Measurements from ENCODE around the gene CHN2. TPM values are rescaled to one million over a fixed set of nuclear protein-coding genes. Genes with fewer than 3 reads are reported as not detected.

Gene CHN2
- total RNA-seq, 1 experiment from 2014 or later, result 4.2 TPM

DNA sequence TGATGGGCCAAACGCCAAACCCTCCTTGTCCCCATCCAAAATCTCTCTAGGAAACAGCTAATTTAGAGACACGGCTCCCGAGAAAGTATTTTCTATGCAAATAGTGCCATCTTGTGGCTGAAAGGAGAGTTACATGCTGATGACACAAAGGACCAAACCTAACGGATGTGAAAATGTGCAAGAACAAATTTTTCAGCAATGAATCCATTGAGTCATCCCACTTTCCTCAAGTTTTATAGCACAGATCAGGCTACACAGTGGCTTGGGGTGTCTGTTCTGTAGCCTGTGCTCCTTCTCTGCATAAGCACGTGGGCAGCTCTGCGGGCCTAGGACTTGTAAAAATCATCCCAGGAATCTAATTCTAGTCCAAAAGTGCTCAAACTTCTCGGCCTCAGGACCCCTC lies 214.3 kb downstream of the CHN2 start:
- no peaks in the 10 kb centered on the region for H3K27me3 ChIP-seq (ENCODE audit: control insufficient read depth, insufficient read depth, low read length)
- peak; percentile 72 for DNase-seq
- H3K4me3 ChIP-seq (ENCODE audit: insufficient read depth, low read depth, low read length), result no peak overlapping the region
- H3K36me3 ChIP-seq (replicated peaks; ENCODE audit: control insufficient read depth, insufficient read depth, low read length), result no peaks in the 10 kb centered on the region

DNA sequence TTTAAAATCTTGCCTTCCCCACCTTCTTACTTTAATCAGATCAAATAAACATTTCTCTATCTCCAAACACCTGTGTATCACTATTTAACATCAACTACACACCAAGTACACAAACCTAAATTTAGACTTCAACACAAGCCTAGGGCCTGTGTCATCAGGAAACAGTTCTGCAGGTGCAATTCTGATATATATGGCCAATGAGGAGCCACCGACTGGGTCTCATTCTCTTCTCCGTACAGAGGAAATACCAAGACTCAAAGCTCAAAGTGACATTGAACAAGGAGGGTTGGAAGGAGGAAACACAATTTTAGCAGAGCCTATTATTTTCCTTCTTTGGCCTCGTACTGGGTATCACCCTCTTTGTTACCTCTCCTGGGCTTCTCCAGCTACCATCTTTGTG lies 216.4 kb downstream of the CHN2 start:
- no peak overlapping the region for H3K4me3 ChIP-seq (ENCODE audit: insufficient read depth, low read depth, low read length)
- no peaks in the 10 kb centered on the region for H3K27me3 ChIP-seq (ENCODE audit: control insufficient read depth, insufficient read depth, low read length)
- no peak for DNase-seq
- no peaks in the 10 kb centered on the region for H3K36me3 ChIP-seq (replicated peaks; ENCODE audit: control insufficient read depth, insufficient read depth, low read length)

DNA sequence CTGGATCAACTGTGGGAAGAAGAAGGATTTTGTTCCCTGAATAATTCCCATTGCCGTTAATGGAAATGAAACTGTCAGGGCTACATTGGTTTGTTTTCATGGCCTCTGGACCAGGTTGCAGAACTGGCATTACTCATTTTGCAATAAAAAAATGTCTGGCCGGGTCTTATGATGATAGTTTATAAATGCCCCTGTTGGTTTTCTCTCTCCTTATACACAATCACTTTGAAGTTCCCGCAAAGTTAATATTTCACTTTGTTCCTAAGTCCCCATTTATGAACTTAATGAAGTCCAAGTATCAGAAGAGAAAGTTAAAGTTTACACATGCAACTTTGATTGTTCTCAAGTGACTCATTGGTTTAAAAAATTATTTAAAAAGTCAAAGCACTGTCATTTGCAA lies 218.3 kb downstream of the CHN2 start:
- Histone ChIP-seq H3K36me3 (replicated peaks; ENCODE audit: control insufficient read depth, insufficient read depth, low read length) (no peaks in the 10 kb centered on the region), H3K4me3 (ENCODE audit: insufficient read depth, low read depth, low read length) (no peak overlapping the region), H3K27me3 (ENCODE audit: control insufficient read depth, insufficient read depth, low read length) (no peaks in the 10 kb centered on the region)
- no peak for DNase-seq

DNA sequence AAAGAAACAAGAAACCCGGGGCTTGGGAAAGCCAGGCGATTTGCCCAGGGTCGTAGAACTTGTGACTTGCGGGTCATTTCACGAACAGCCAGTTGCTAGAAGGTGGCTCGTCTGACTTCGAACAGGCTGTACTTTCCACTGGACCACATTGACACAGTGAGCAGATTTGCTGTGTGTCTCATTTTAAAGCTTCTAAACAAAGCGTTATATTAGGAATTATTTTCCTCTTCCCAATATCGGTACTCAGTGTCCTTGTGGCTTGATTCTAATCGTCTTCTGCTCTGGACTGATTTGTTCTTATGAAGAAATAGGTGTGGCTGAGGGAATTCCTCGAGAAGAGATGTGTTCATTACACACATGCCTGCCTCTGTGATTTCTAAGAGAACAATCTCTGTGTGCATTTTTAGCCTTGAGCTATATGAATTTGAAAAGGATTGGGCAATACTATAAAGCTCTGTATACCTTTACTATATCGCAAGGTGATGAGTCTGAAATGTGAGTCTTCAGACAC lies 219.1 kb downstream of the CHN2 start:
- H3K27me3 ChIP-seq (ENCODE audit: control insufficient read depth, insufficient read depth, low read length), result no peaks in the 10 kb centered on the region
- no peak for DNase-seq
- H3K36me3 ChIP-seq (replicated peaks; ENCODE audit: control insufficient read depth, insufficient read depth, low read length), result no peaks in the 10 kb centered on the region
- H3K4me3 ChIP-seq (ENCODE audit: insufficient read depth, low read depth, low read length), result no peak overlapping the region

DNA sequence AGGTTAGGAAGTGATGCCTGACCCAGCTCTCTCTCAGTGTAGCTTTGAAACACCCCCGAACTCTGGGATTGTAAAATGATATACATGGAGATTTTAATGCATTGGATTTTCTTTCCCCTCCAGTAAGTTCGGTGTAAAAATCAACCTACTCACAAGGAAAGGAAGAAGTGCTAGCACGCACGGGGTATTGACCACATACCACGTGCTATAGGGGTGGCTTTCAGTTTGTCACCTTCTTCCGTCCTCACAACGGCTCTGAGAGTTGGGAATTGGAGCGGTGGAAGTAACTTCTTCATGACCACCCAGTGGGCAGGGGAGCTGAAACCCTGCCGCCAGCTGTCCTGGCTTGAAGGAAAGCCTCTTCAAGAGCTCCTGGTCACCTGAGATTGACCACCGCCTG lies 219.6 kb downstream of the CHN2 start:
- Histone ChIP-seq H3K4me3 (ENCODE audit: insufficient read depth, low read depth, low read length) (no peak overlapping the region), H3K27me3 (ENCODE audit: control insufficient read depth, insufficient read depth, low read length) (no peaks in the 10 kb centered on the region), H3K36me3 (replicated peaks; ENCODE audit: control insufficient read depth, insufficient read depth, low read length) (no peaks in the 10 kb centered on the region)
- no peak for DNase-seq

DNA sequence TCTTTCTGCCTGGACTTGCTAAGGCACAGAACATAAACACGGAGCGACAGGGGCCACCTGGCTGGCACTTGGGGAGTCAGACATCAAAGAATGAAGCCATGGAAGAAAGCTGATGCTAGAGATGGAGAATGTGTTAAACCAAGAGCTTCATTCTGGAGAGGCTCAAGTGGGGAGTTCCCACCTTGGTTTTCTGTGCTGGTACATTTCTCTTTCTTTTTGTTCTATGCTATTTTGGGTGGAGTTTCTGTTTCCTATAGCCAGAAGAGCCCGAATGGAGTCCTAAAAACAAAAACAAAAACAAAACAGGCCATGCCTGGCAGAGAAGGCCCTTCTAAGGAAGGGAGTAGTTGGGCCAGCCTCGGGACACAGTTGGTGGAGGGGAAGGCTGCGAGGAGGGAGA lies 220.6 kb downstream of the CHN2 start:
- Histone ChIP-seq H3K27me3 (ENCODE audit: control insufficient read depth, insufficient read depth, low read length) (no peaks in the 10 kb centered on the region), H3K4me3 (ENCODE audit: insufficient read depth, low read depth, low read length) (no peak overlapping the region), H3K36me3 (replicated peaks; ENCODE audit: control insufficient read depth, insufficient read depth, low read length) (no peaks in the 10 kb centered on the region)
- no peak for DNase-seq

DNA sequence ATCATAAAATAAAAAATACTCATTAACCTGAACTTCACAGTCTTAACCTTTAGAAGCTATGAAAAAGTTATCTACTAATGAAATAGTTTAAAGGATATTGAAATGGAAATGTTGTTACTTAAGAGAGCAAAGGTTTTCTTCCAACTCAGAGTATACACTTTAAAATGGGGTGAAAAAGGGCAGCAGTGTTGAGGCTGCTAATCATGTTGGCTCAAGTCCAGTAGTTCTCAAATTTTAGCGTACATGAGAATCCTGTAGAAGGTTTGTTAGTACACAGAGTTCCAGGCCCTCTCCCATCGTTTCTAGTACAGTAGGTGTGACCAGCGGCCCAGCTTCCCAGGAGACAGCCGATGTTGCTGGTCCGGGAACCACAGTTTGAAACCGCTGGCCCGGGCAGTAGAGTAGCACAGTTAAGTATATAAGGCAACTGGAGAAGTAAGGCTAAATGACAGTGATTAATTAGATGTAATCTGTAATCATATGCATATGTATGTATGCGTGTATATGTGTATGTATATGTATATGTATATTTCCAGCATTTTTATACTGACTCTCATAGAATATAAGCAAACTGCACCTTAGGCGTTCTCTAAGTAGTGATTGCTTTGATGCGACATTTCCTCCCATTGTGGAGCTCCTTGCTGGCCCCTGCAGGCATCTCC lies 221.8 kb downstream of the CHN2 start:
- H3K36me3 ChIP-seq (replicated peaks; ENCODE audit: control insufficient read depth, insufficient read depth, low read length), result no peaks in the 10 kb centered on the region
- no peak for DNase-seq
- no peaks in the 10 kb centered on the region for H3K27me3 ChIP-seq (ENCODE audit: control insufficient read depth, insufficient read depth, low read length)
- no peak overlapping the region for H3K4me3 ChIP-seq (ENCODE audit: insufficient read depth, low read depth, low read length)

DNA sequence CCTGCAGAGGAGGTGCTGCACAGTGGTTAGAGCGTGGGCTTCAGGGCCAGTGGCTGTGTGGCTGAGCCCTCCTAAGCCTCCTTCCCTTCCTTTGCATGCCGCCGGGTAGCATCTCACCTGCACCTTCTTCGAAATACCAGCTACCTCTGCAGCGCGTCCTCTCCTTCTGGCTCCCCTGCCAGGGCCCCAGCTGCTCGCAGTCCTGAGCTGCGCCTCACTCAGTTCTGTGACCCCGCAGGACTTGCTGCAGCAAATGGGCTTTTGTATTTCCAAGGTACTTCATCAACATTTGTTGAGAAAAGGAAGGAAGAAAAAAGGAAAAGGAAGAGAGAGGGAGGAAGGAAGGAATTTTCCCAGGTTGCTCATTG lies 222.3 kb downstream of the CHN2 start:
- no peak for DNase-seq
- Histone ChIP-seq H3K4me3 (ENCODE audit: insufficient read depth, low read depth, low read length) (no peak overlapping the region), H3K27me3 (ENCODE audit: control insufficient read depth, insufficient read depth, low read length) (no peaks in the 10 kb centered on the region), H3K36me3 (replicated peaks; ENCODE audit: control insufficient read depth, insufficient read depth, low read length) (no peaks in the 10 kb centered on the region)

DNA sequence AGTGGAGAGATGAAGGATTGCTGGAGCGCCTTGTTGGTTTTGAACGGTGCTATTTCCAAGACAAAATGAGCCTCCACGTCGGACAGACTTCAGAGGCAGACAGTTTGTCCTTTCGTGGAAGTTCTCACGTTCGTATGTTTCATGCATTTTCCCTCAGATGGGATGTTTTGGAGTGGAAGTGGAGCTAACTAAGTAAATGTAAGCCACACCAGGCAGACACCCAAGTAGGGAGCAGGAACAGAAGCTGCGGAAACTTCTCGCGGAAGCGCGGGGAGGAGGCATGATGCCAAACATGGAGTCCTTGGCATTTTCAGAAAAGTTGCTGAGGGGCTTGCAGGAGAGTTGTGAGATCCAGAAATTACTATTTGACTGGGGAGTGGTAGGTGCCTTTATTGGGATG lies 223.5 kb downstream of the CHN2 start:
- DNase-seq, result no peak
- H3K27me3 ChIP-seq (ENCODE audit: control insufficient read depth, insufficient read depth, low read length), result no peaks in the 10 kb centered on the region
- H3K4me3 ChIP-seq (ENCODE audit: insufficient read depth, low read depth, low read length), result no peak overlapping the region

DNA sequence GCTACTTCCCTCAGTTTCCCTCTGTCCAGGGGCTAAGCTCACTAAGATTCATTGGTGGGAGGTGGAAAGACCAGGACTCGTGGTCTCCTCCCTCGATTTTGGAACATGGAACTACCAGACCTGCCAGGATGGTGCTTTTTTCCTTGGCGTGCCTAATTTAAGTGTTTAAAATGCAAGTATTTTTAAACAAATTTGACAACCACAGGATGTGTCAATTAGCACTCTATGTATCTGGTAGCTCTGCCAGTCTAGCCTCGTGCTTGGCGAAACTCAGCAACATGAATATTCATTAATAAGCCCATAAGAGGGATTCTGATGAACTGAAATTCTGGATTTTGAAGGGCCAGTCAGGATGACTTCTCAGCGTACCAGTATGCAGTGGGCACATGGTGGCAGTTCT lies 224.1 kb downstream of the CHN2 start:
- H3K27me3 ChIP-seq (ENCODE audit: control insufficient read depth, insufficient read depth, low read length), result no peaks in the 10 kb centered on the region
- H3K36me3 ChIP-seq (replicated peaks; ENCODE audit: control insufficient read depth, insufficient read depth, low read length), result no peaks in the 10 kb centered on the region
- no peak overlapping the region for H3K4me3 ChIP-seq (ENCODE audit: insufficient read depth, low read depth, low read length)
- no peak for DNase-seq

More for the DNA sequence above, 223.5 kb downstream of the CHN2 start:
- no peaks in the 10 kb centered on the region for H3K36me3 ChIP-seq (replicated peaks; ENCODE audit: control insufficient read depth, insufficient read depth, low read length)

DNA sequence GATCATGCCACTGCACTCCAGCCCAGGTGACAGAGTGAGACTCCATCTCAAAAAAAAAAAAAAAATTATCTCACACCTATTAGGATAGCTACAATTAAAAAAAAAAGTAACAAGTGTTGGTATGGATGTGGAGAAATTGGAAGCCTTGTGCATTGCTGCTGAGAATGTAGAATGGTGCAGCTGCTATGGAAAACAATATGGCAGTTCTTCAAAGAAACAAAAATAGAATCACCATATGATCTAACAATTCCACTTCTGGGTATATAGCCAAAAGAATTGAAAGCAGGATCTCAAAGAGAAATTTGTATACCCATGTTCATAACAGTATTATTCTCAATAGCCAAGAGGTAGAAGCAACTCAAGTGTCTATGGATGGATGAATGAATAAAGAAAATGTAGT lies 225.4 kb downstream of the CHN2 start:
- DNase-seq, result no peak
- Histone ChIP-seq H3K4me3 (ENCODE audit: insufficient read depth, low read depth, low read length) (no peak overlapping the region), H3K27me3 (ENCODE audit: control insufficient read depth, insufficient read depth, low read length) (no peaks in the 10 kb centered on the region), H3K36me3 (replicated peaks; ENCODE audit: control insufficient read depth, insufficient read depth, low read length) (no peaks in the 10 kb centered on the region)

DNA sequence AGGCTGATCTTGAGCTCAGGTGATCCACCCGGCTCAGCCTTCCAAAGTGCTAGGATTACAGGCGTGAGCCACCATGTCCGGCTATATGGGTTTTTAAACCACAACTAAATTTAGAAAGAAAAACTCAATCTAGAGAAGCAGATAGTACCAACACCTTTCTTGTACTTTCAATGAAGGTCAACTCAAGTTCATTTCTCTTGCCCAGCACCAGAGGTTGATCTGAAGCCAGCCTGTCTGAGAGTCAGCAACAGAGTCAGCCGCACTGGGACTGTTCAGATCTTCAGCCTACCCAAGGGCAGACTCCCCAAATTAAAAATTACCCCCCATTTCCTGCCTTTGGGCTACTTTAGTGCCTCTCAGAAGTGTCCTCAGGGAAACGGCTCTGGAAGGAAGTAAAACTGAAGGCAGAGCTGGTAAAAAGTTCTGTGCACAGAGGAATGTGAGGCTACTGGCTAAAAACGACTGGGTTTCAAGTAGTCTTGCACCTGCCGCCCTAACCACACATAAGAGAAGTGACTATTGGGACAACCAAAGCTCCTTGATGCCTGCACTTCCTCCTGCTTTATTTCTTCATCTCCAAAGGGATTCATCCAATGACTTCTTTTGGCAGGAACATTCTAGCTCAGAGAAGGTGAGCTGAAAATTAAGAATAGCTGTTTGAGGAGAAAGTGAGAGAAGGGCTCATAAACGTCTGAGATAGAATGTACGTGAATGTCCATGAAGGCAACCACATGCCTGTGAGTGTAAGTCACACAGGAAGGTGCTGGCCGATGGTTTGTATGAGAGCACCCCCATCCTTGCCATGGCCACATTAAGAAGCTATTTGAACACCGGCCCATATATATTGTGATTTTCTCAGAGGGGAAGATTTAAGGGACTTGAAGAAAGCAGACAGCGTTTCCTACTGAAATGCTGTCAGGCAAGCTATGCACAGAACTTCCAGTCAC lies 226.7 kb downstream of the CHN2 start:
- H3K36me3 ChIP-seq (replicated peaks; ENCODE audit: control insufficient read depth, insufficient read depth, low read length), result no peaks in the 10 kb centered on the region
- no peak overlapping the region for H3K4me3 ChIP-seq (ENCODE audit: insufficient read depth, low read depth, low read length)
- no peak for DNase-seq
- no peaks in the 10 kb centered on the region for H3K27me3 ChIP-seq (ENCODE audit: control insufficient read depth, insufficient read depth, low read length)

DNA sequence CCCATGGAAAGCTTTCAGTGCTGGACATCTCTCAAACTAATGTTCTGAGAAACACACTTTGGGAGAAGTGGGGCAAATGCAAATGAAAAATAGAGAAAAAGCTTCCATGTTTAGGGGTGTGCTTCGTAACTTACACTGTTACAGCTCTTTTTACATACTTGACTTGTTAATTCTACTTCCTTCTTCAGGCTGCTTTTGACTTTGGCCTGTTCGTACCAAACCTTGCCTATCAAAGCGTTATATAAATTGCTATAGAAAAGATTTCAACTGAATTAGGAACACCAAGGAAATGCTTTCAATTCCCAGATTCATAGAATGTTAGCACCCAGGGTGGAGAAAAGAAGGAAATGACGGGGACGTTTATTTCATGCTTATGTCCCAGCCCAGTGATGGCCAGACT lies 228.3 kb downstream of the CHN2 start:
- no peak overlapping the region for H3K4me3 ChIP-seq (ENCODE audit: insufficient read depth, low read depth, low read length)
- no peaks in the 10 kb centered on the region for H3K36me3 ChIP-seq (replicated peaks; ENCODE audit: control insufficient read depth, insufficient read depth, low read length)
- no peak for DNase-seq
- no peaks in the 10 kb centered on the region for H3K27me3 ChIP-seq (ENCODE audit: control insufficient read depth, insufficient read depth, low read length)

DNA sequence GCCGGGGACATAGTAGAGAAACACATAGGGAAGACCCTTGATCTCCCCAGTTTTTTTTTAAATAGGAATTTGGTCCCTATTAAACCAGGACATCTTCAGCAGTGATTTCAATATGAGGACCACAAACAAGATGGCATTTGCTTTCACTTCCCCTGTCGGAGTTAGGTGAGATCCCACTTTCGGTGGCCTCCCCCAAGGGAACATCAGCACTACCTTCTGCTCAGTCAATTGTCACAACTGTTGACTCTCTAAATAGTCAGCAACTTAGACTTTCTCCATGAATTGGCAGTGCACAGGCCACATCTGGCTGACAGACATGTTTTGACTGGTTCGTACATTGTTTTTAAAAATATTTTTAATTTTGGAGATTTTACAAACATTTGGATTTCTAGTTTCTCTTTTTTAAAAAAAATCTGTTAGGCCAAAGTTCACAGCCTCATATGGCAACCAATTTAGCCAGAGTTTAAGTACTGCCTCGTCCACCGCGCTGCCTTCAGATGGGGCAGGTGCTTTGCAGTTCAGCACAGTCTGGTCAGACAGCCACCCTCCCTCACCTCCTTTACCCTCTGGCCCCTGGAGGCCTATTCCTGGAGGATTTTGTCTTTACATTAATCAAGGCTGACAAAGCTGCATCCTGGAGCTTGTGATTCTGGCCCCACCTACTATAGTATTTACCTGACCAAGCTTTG lies 229.9 kb downstream of the CHN2 start:
- Histone ChIP-seq H3K4me3 (ENCODE audit: insufficient read depth, low read depth, low read length) (no peak overlapping the region), H3K27me3 (ENCODE audit: control insufficient read depth, insufficient read depth, low read length) (no peaks in the 10 kb centered on the region), H3K36me3 (replicated peaks; ENCODE audit: control insufficient read depth, insufficient read depth, low read length) (no peaks in the 10 kb centered on the region)
- DNase-seq, result no peak

DNA sequence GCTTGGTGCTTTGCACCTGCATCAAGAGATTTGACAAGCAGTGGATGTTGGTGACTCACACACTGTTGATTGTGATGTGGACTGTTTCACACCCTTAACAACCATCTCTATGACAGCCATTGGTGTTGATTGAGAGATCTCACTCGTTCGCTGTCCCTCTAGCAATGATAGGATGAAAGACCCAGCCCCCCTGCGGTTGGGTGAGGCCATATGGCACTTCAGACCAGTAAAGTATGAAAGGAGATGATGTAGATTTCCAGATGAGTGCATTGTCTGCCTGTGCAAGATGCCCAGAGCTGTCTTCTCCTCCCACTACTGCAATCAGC lies 230.4 kb downstream of the CHN2 start:
- Histone ChIP-seq H3K4me3 (ENCODE audit: insufficient read depth, low read depth, low read length) (no peak overlapping the region), H3K27me3 (ENCODE audit: control insufficient read depth, insufficient read depth, low read length) (no peaks in the 10 kb centered on the region)
- DNase-seq, result no peak

More for the DNA sequence above, 230.4 kb downstream of the CHN2 start:
- no peaks in the 10 kb centered on the region for H3K36me3 ChIP-seq (replicated peaks; ENCODE audit: control insufficient read depth, insufficient read depth, low read length)

Measured in H7 (cell line).